GM18867 (cell line): Measurements from ENCODE around the gene AGA.

Experiments
- ATAC-seq: cut with Tn5 transposase; IDR thresholded peaks from one replicate; pipeline ENCODE4 v1.9.1; 2021; ENCODE audit warnings: mild to moderate bottlenecking, moderate library complexity; ENCODE audit not compliant: unreplicated experiment

The AGA gene

GRCh38 chr4:177441803-177442622 is at the start of gene AGA:
Gene AGA (minus strand): TSS chr4:177442437. CDS start chr4:177442375, 62 bp downstream.
- peak; percentile 87 for ATAC-seq

- no peak for ATAC-seq
Observed at GRCh38 chr4:177492022-177492421, 49.8 kb upstream of the AGA start.

- no peak for ATAC-seq
Observed at GRCh38 chr4:177490769-177491168, 48.5 kb upstream of the AGA start.

DNA sequence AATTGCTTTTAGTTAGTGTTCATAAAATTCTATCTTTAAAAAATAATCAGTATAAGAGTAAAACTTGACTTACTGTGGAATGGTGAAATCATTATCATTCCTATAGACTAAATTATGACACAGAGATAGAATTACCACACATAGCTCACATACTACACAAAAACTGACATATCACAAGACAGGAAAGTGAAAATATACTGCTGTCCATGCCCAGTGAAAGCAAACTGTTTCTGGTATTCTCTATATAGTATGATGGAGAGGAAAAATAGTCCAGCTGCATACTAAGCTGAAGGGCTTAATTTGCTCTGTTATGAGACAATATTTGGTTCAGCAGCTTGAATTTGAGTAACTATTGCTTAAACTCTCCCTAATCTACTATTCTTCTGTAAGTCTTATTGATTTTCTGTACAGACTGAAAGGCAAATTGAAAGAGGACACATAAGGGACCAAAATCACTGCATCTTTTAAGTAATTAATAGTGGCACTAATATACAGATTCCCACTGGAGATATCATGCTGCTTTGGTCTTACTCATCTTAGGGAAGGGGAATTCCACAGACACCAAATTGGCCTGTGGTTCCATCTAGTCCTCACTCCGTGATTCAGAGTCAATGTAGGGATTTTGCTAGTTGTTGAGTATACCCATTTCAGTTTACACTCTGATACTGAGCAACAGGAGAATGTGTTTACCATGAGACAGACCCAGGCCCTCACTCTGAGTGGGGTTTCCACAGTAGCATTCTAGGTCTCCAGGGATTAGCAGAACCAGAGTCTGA is 47.4 kb upstream of the AGA start:
- ATAC-seq, result no peak

DNA sequence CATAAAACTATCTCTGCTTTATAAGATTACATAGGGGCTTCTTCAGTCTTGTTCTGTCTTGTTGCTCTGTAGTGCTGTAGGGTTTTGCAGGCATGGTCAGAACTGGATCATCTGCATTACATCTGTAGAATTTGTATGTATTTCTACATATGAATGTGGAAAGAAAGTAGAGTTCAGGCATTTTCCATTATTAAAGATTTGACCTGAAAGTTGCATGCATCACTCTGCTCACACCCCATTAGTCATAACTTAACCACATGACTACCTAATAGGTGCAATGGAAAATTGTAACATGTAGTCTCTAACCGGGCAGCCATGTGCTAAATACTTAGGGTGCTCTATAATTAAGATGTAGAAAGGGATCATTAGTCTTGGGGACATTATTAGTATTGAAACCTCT is 45.7 kb upstream of the AGA start:
- no peak for ATAC-seq

- ATAC-seq, result no peak
Observed at GRCh38 chr4:177485528-177485927, 43.3 kb upstream of the AGA start.

GRCh38 chr4:177484613-177485021 is 42.4 kb upstream of the AGA start:
- ATAC-seq, result no peak

GRCh38 chr4:177483760-177484159 is 41.5 kb upstream of the AGA start:
- no peak for ATAC-seq

DNA sequence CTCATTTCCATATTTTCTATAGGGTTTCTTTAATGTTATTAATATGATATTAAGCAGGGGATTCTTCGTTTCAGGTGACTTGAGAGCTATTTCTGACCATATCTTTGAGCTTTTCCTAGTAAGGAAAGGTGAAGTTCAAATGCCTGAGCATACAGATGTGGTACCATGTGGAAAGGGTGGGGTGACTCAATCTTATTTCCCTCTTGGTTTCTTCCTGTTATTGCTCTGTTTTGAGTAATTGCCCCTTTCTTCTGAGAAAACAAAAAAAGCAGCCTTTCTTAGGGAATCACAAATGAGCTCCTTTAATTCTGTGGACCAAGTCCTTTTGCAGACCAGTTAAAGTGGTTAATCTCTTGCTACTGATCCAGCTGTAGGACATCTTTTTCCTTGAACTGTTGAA is 41.0 kb upstream of the AGA start:
- ATAC-seq, result no peak

DNA sequence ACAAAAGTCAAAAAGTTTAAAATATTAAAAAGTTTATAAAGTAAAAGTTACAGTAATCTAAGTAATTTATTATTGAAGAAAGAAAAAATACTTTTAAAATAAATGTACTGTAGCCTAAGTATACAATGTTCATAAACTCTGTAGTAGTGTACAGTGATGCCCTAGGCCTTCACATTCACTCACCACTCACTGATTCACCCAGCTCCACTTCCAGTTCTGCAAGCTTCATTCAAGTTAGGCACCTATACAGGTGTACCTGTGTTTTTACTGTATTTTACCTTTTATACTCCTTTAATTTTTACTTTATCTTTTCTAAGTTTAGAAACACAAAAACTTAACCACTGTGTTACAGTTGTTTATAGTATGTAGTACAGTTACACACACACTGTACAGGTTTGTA is 40.1 kb upstream of the AGA start:
- ATAC-seq, result no peak

DNA sequence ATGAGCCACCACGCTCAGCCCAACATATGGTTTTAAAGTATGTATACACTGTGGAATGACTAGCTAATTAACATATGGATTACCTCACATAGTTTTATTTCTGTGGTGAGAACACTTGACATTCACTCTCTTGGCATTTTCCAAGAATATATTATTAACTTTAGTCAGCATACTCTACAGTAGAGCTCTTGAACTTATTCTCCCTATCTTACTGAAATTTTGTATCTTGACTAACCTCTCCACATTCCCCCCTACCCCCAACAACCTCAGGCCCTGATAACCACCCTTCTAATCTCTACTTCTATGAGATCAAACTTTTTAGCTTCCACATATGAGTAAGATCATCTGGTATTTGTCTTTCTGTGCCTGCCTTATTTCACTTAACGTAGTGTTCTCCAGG is 38.6 kb upstream of the AGA start:
- ATAC-seq, result no peak

DNA sequence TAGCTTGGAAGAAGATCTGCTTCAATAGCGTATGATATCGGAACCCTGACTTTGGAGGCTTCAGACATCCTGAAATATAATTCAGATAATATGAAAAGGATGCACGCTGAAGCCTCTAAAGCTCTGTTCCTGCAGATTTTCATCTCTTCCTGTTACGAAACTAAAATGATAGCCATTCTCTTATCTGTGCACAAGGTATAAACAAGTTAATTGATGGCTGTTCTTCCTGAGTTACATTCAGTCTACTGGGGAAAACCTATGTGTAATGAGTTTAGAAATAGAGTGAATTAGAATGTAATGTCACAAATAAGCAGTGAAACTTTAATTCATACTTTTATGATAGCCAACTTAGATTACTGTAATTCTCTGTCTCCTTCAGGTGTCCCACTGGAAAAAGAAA is 36.8 kb upstream of the AGA start:
- ATAC-seq, result no peak

DNA sequence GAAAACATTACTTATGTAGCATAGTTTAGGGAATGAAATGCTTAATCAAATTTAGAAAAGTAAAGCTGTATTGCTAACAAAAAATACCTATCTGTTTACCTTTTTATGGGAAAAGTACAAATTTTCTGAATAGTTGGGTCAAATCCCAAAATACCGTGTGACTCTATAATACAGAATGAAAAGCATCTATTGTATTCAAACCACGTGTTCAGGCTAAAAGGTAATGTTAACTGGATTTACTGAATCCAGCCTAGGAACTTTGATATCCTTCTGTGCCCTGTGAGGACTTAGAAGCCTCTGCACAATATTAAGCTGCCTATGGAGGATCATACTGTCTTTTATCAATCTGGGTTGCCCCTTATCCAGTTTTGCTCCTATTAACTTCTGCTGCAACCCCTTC is 36.3 kb upstream of the AGA start:
- ATAC-seq, result no peak

DNA sequence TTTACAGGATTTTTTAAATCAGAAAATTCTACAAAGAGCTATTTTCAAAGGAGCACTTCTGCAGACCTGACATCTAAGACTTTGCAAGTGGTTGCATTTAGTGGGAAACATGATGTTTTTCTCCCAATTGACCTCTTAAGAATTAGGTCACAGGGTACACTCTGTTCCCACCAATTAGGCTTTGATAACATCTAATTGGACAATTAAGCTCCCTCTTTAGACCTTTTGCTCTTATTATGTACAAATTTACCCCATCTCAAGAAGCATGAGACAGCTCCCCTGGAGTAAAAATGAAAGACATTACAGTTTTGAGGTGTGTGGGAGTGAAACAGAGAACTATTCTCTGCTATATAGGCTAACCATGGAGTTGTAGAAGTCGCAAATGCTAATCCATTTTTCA is 31.8 kb upstream of the AGA start:
- ATAC-seq, result no peak

DNA sequence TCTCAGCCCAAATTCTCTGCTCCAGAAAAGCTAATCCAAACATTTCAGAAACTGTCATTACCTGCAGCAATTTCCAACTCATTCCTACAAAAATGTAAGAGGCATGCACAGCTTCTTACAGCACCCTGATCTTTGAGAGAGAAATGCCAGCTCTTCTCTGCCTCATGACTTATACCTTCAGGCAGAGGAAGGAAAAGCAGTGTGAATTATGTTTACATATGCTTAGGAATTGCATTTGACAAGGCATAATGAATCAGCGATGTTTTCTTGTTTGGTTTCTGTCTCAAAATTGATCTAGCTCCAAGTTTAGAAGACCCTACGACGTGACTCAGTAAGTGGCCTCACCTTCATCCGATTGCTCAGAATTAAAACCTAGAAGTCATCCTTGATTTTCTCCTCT is 21.8 kb upstream of the AGA start:
- no peak for ATAC-seq

DNA sequence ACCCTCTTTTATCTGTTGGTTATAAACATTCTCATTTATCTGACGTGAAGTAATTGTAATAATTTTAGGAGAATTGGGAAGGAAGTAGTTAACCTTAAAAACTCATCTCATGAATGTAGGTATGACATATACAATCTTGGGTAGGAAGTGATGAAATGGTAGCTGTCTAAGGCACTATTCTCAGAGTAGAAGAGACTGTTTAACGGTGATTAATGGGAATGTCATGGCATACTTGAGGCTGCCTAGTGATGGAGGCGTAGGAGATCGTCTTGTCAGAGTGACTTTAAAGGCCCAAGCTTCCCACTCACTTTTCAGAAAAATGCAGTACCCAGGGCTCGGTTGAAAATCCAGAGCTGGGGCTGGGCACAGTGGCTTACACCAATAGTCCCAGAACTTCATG is 19.4 kb upstream of the AGA start:
- no peak for ATAC-seq

GRCh38 chr4:177460460-177460859 is 18.2 kb upstream of the AGA start:
- no peak for ATAC-seq

DNA sequence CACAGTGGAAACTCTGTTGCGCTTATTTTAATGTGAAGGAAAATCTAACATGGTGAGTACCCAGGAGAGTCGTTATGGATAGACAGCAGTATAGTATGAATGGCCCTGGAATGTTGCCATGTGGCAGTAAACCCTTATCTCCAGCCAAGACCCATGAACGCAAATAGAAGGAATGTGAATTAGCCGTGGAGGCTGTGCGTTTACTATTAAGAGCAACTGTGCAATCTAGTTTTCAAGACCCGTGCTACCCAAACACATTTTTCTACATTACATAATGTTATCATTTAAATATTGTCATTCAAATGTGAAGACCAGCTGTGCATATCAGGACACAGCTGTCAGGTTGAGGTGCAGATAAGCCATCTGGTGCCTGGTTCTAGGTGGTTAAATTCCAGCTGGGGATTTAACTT is 13.3 kb upstream of the AGA start:
- no peak for ATAC-seq

DNA sequence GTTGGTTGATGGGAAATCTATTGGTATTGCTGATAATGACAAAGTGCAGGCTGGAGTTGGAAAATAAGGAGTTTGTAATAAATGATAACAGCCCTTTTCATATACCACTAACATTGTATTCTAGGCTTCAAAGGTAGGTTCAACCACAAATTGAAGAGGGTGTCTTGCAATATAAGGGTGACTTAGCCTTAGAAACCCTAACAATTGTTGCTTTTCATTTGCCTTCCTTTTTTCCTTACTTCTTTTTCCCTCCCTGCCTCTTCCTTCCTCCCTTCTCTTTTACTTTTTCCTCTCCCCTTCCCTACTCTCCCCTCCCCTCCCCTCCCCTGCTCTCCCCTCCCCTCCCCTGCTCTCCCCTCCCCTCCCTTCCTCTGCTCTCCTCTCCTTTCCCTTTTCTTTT is 10.9 kb upstream of the AGA start:
- no peak for ATAC-seq

DNA sequence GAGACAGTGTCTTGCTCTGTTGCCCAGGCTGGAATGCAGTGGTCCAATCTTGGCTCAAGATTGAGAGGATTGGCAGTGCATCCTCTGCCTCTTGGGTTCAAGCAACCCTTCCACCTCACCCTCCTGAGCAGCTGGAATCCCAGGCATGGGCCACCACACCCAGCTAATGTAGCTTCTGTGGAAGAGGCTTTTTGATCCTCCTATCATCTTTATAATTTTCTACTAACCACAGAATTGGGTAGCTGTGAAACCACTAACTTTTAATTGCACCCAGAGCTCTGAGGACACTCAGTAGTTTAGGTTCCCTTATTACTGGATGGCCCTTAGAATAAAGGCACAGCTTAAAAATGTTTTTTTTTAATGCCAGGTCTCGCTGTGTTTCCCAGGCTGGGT is 8.9 kb upstream of the AGA start:
- ATAC-seq, result no peak

GRCh38 chr4:177450426-177451107 is 8.3 kb upstream of the AGA start:
- ATAC-seq, result no peak

- ATAC-seq, result no peak
Observed at GRCh38 chr4:177448850-177449249, 6.6 kb upstream of the AGA start.
